ENCODE measurements around the gene PTPRG.

PTPRG gene

GRCh38 chr3:61657689-61658088 lies 96.3 kb downstream of the PTPRG start:
- H3K27ac Mint-ChIP-seq: no peak overlapping the region
- H3K27me3 Mint-ChIP-seq: peaks cover 2% of the 10 kb centered on the region
- DNase-seq (no peak), ATAC-seq (no peak)
- no peak overlapping the region for H3K4me3 Mint-ChIP-seq
- peaks cover 8% of the 10 kb centered on the region for H3K9me3 Mint-ChIP-seq
- H3K4me1 Mint-ChIP-seq: no peaks in the 10 kb centered on the region
- no peaks in the 10 kb centered on the region for H3K36me3 Mint-ChIP-seq (ENCODE audit: low read depth)

- no peak overlapping the region for H3K27ac Mint-ChIP-seq
- no peak overlapping the region for H3K4me3 Mint-ChIP-seq
- peaks cover 5% of the 10 kb centered on the region for H3K9me3 Mint-ChIP-seq
- ATAC-seq: no peak
- no peaks in the 10 kb centered on the region for H3K27me3 Mint-ChIP-seq
- H3K4me1 Mint-ChIP-seq: no peaks in the 10 kb centered on the region
- H3K36me3 Mint-ChIP-seq (ENCODE audit: low read depth): no peaks in the 10 kb centered on the region
- DNase-seq: no peak
Measured at GRCh38 chr3:61662861-61663260, 101.5 kb downstream of the PTPRG start.

- H3K27me3 Mint-ChIP-seq: no peaks in the 10 kb centered on the region
- H3K27ac Mint-ChIP-seq: no peak overlapping the region
- peaks cover 5% of the 10 kb centered on the region for H3K9me3 Mint-ChIP-seq
- H3K36me3 Mint-ChIP-seq (ENCODE audit: low read depth): no peaks in the 10 kb centered on the region
- no peaks in the 10 kb centered on the region for H3K4me1 Mint-ChIP-seq
- H3K4me3 Mint-ChIP-seq: no peak overlapping the region
- DNase-seq: no peak
- ATAC-seq: no peak
Measured at GRCh38 chr3:61663356-61664104, 102.2 kb downstream of the PTPRG start.

GRCh38 chr3:61664105-61664482 lies 102.7 kb downstream of the PTPRG start:
- ATAC-seq: no peak
- Mint-ChIP-seq H3K4me3 (no peak overlapping the region), H3K27me3 (no peaks in the 10 kb centered on the region), H3K36me3 (ENCODE audit: low read depth) (no peaks in the 10 kb centered on the region), H3K27ac (no peak overlapping the region), H3K9me3 (peaks cover 5% of the 10 kb centered on the region), H3K4me1 (no peaks in the 10 kb centered on the region)
- DNase-seq: no peak

- H3K9me3 Mint-ChIP-seq: peaks cover 5% of the 10 kb centered on the region
- H3K4me1 Mint-ChIP-seq: no peaks in the 10 kb centered on the region
- H3K4me3 Mint-ChIP-seq: no peak overlapping the region
- no peaks in the 10 kb centered on the region for H3K36me3 Mint-ChIP-seq (ENCODE audit: low read depth)
- DNase-seq (no peak), ATAC-seq (no peak)
- no peak overlapping the region for H3K27ac Mint-ChIP-seq
- H3K27me3 Mint-ChIP-seq: no peaks in the 10 kb centered on the region
Measured at GRCh38 chr3:61665121-61665520, 103.8 kb downstream of the PTPRG start.

- Mint-ChIP-seq H3K27ac (no peak overlapping the region), H3K4me1 (no peaks in the 10 kb centered on the region), H3K36me3 (ENCODE audit: low read depth) (no peaks in the 10 kb centered on the region), H3K4me3 (no peak overlapping the region), H3K27me3 (no peaks in the 10 kb centered on the region), H3K9me3 (peaks cover 5% of the 10 kb centered on the region)
- DNase-seq (no peak), ATAC-seq (no peak)
Measured at GRCh38 chr3:61665987-61666386, 104.6 kb downstream of the PTPRG start.

- no peaks in the 10 kb centered on the region for H3K4me1 Mint-ChIP-seq
- no peak for ATAC-seq
- H3K4me3 Mint-ChIP-seq: no peak overlapping the region
Measured at GRCh38 chr3:61666615-61667330, 105.4 kb downstream of the PTPRG start.

GRCh38 chr3:61667383-61667782 lies 106.0 kb downstream of the PTPRG start:
- no peaks in the 10 kb centered on the region for H3K36me3 Mint-ChIP-seq (ENCODE audit: low read depth)
- H3K27ac Mint-ChIP-seq: no peak overlapping the region
- no peaks in the 10 kb centered on the region for H3K27me3 Mint-ChIP-seq
- DNase-seq: no peak
- no peak for ATAC-seq
- no peaks in the 10 kb centered on the region for H3K4me1 Mint-ChIP-seq
- H3K4me3 Mint-ChIP-seq: no peak overlapping the region
- H3K9me3 Mint-ChIP-seq: peaks cover 5% of the 10 kb centered on the region

More at GRCh38 chr3:61666615-61667330, 105.4 kb downstream of the PTPRG start:
- Mint-ChIP-seq H3K9me3 (peaks cover 5% of the 10 kb centered on the region), H3K36me3 (ENCODE audit: low read depth) (no peaks in the 10 kb centered on the region), H3K27ac (no peak overlapping the region), H3K27me3 (no peaks in the 10 kb centered on the region)
- no peak for DNase-seq

- H3K9me3 Mint-ChIP-seq: peaks cover under 1% of the 10 kb centered on the region
- no peak overlapping the region for H3K4me3 Mint-ChIP-seq
- ATAC-seq (no peak), DNase-seq (no peak)
- no peak overlapping the region for H3K27ac Mint-ChIP-seq
- no peaks in the 10 kb centered on the region for H3K27me3 Mint-ChIP-seq
- no peaks in the 10 kb centered on the region for H3K4me1 Mint-ChIP-seq
- no peaks in the 10 kb centered on the region for H3K36me3 Mint-ChIP-seq (ENCODE audit: low read depth)
Measured at GRCh38 chr3:61667814-61668213, 106.4 kb downstream of the PTPRG start.

GRCh38 chr3:61668317-61668864 lies 107.0 kb downstream of the PTPRG start:
- Mint-ChIP-seq H3K27ac (no peak overlapping the region), H3K4me3 (no peak overlapping the region), H3K36me3 (ENCODE audit: low read depth) (no peaks in the 10 kb centered on the region)

GRCh38 chr3:61669203-61669602 lies 107.8 kb downstream of the PTPRG start:
- H3K9me3 Mint-ChIP-seq: no peaks in the 10 kb centered on the region
- no peaks in the 10 kb centered on the region for H3K27me3 Mint-ChIP-seq

More at GRCh38 chr3:61668317-61668864, 107.0 kb downstream of the PTPRG start:
- DNase-seq: no peak
- Mint-ChIP-seq H3K27me3 (no peaks in the 10 kb centered on the region), H3K4me1 (no peaks in the 10 kb centered on the region), H3K9me3 (no peaks in the 10 kb centered on the region)
- ATAC-seq: no peak

GRCh38 chr3:61669668-61670299 lies 108.4 kb downstream of the PTPRG start:
- ATAC-seq (no peak), DNase-seq (no peak)
- Mint-ChIP-seq H3K27ac (no peak overlapping the region), H3K36me3 (ENCODE audit: low read depth) (no peaks in the 10 kb centered on the region), H3K4me1 (no peaks in the 10 kb centered on the region), H3K27me3 (no peaks in the 10 kb centered on the region), H3K9me3 (no peaks in the 10 kb centered on the region), H3K4me3 (no peak overlapping the region)

More at GRCh38 chr3:61669203-61669602, 107.8 kb downstream of the PTPRG start:
- Mint-ChIP-seq H3K27ac (no peak overlapping the region), H3K4me3 (no peak overlapping the region), H3K4me1 (no peaks in the 10 kb centered on the region), H3K36me3 (ENCODE audit: low read depth) (no peaks in the 10 kb centered on the region)
- ATAC-seq: no peak
- DNase-seq: no peak

- H3K27ac Mint-ChIP-seq: no peak overlapping the region
- H3K4me3 Mint-ChIP-seq: no peak overlapping the region
- H3K36me3 Mint-ChIP-seq (ENCODE audit: low read depth): no peaks in the 10 kb centered on the region
- no peak for DNase-seq
- ATAC-seq: no peak
- no peaks in the 10 kb centered on the region for H3K4me1 Mint-ChIP-seq
- H3K9me3 Mint-ChIP-seq: peaks cover 3% of the 10 kb centered on the region
- H3K27me3 Mint-ChIP-seq: no peaks in the 10 kb centered on the region
Measured at GRCh38 chr3:61673651-61674050, 112.3 kb downstream of the PTPRG start.

- Mint-ChIP-seq H3K36me3 (ENCODE audit: low read depth) (no peaks in the 10 kb centered on the region), H3K27me3 (no peaks in the 10 kb centered on the region), H3K4me3 (no peak overlapping the region), H3K9me3 (peaks cover 3% of the 10 kb centered on the region), H3K27ac (no peak overlapping the region), H3K4me1 (no peaks in the 10 kb centered on the region)
- ATAC-seq: no peak
- no peak for DNase-seq
Measured at GRCh38 chr3:61674596-61674995, 113.2 kb downstream of the PTPRG start.

- H3K27me3 Mint-ChIP-seq: no peaks in the 10 kb centered on the region
- H3K4me1 Mint-ChIP-seq: no peaks in the 10 kb centered on the region
- DNase-seq: no peak
- H3K27ac Mint-ChIP-seq: no peak overlapping the region
- ATAC-seq: no peak
- H3K4me3 Mint-ChIP-seq: no peak overlapping the region
- peaks cover 3% of the 10 kb centered on the region for H3K9me3 Mint-ChIP-seq
- no peaks in the 10 kb centered on the region for H3K36me3 Mint-ChIP-seq (ENCODE audit: low read depth)
Measured at GRCh38 chr3:61679026-61679425, 117.7 kb downstream of the PTPRG start.

Measured in activated naive CD8-positive, alpha-beta T cell treated with anti-CD3 and anti-CD28 coated beads, Interleukin-2, amount 50 U/mL, for 24 hours (primary cell).